Vagina (tissue), 2 donors: Measurements from ENCODE around the gene CREB5.

Experiments
- POLR2AphosphoS5 ChIP-seq, 2 donors: sonication (generic); formaldehyde crosslinking; IDR thresholded peaks; one replicate each; pipeline ENCODE4 v1.9.0; 2017; ENCODE audit warnings: antibody characterized with exemption in 2 of 2, mild to moderate bottlenecking in 2 of 2, low read depth in 1 of 2; ENCODE audit not compliant: insufficient read depth in 1 of 2
- TF ChIP-seq, protein P1 (sequence below), 3 experiments: fragments of 450-650 bp in 2 of 3; fragments of 200-600 bp in 1 of 3; sonication (generic) in 1 of 3; IDR thresholded peaks; one replicate each; pipeline ENCODE4 v1.5.1; 2017 to 2019; ENCODE audit warnings: antibody characterized with exemption in 3 of 3, mild to moderate bottlenecking in 2 of 3, moderate library complexity in 2 of 3

DNA sequence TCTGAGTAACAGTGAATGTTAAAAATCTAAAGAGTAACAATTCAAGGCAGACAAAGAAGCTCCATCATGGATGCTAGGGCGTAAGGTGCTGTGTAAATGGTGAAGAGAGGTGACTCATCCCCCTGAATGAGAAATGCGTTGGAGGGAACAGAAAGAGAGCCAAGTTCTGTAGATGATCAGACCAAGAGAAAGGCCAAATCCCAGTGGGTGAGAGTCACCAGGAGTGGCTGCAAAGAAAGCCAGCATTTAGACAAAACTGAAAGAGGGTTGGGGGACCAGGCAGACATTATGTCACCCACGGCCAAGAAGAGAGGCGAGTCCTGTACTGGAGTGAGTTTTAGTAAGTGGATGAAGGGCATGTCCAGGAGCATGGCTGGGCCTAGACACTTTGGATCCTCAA lies 392.7 kb downstream of the CREB5 start:
- TF ChIP-seq, protein P1, sequence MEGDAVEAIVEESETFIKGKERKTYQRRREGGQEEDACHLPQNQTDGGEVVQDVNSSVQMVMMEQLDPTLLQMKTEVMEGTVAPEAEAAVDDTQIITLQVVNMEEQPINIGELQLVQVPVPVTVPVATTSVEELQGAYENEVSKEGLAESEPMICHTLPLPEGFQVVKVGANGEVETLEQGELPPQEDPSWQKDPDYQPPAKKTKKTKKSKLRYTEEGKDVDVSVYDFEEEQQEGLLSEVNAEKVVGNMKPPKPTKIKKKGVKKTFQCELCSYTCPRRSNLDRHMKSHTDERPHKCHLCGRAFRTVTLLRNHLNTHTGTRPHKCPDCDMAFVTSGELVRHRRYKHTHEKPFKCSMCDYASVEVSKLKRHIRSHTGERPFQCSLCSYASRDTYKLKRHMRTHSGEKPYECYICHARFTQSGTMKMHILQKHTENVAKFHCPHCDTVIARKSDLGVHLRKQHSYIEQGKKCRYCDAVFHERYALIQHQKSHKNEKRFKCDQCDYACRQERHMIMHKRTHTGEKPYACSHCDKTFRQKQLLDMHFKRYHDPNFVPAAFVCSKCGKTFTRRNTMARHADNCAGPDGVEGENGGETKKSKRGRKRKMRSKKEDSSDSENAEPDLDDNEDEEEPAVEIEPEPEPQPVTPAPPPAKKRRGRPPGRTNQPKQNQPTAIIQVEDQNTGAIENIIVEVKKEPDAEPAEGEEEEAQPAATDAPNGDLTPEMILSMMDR (IDR thresholded peaks at IDR 0.05), result no peak
- TF ChIP-seq POLR2AphosphoS5 (IDR thresholded peaks at IDR 0.05; ENCODE audit: insufficient read depth in 1 of 2, low read depth in 1 of 2), result no peak
